ENCODE results near the gene RAD9A. TPM values are rescaled to one million over a fixed set of nuclear protein-coding genes. Genes with fewer than 3 reads are reported as not detected.

The RAD9A gene
- total and polyA plus RNA-seq, 9 of the 15 experiments (the other 6 are each of a cell fraction or from before 2014, with no cell fraction given): 1.4 to 41.2 (median 16.1) TPM

DNA sequence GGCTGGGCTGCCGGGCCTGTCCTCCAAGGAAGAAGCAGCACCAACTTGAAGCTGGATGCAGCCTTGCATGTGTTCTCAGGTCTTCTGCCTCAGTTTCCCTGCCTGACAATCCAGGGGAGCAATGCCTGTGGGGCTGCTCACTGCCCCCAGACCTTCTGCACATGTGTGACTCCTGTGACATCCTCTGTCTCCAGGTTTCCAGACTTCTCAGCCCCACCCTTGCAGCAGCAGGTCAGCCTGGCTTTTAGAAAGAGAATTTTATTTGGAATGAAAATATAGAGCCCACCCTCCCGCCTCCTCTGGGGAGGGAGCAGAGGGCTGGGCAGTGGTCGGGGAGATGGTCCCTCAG lies 46.0 kb downstream of the RAD9A start:
- H3K9me1 ChIP-seq (ENCODE audit: control insufficient read depth, insufficient read depth, low read length): peaks cover 4% of the 10 kb centered on the region
- H3K36me3 ChIP-seq (ENCODE audit: control insufficient read depth, insufficient read depth, low read length): peaks cover 85% of the 10 kb centered on the region; the same call in 2 of the 3 replicates
- ChIA-PET POLR2A (interaction anchor here (0.8 to 3.0 kb wide), 7 partner anchors 8 to 51 kb away, joined by 3 to 21 read pairs (median 3); partner anchors contain the start of gene RPS6KB2), CTCF (ENCODE audit: low intra/inter-chr PET ratio) (no interaction called here)
- H3K27ac ChIP-seq (ENCODE audit: extremely low read depth, low read depth, low read length): peak overlapping the region; percentile 86; the same call in 1 of the 3 replicates
- peak overlapping the region in 1 of 2 experiments; percentile 81; a peak in 2 of 4 replicates for H3K9ac ChIP-seq (ENCODE audit: insufficient read depth in 1 of 2, low read depth in 2 of 2, low read length in 2 of 2)
- no peak overlapping the region for H3K4me2 ChIP-seq (ENCODE audit: insufficient read depth, low read length)
- H4K20me1 ChIP-seq (replicated peaks; ENCODE audit: control insufficient read depth, insufficient read depth, low read length): no peaks in the 10 kb centered on the region
- ATAC-seq (no peak), FAIRE-seq (no peak), DNase-seq (ENCODE audit: extremely low read depth in 1 of 4, low spot score in 3 of 4) (no peak)
- 84% methylated on average over 3 of the region's 3 CpGs for WGBS (ENCODE audit: insufficient coverage, low coverage, missing lambda C conversion rate)
- no peaks in the 10 kb centered on the region for H3K9me3 ChIP-seq (replicated peaks; ENCODE audit: control insufficient read depth, insufficient read depth, low read depth, low read length)
- no peaks in the 10 kb centered on the region; the same call in 1 of the 3 replicates for H3K79me2 ChIP-seq (ENCODE audit: control insufficient read depth, insufficient read depth, low read length)
- peaks cover 16 to 94% of the 10 kb centered on the region in 2 experiments for H3K4me1 ChIP-seq (replicated peaks in 1 of 2; ENCODE audit: control insufficient read depth in 2 of 2, insufficient read depth in 2 of 2, low read length in 2 of 2)
- intact Hi-C loops (cut with micrococcal nuclease): no loop called here
- H3K4me3 ChIP-seq: no peak overlapping the region
- no peak overlapping the region for H2AFZ ChIP-seq (ENCODE audit: low read depth, low read length)
- H3K27me3 ChIP-seq (ENCODE audit: control insufficient read depth in 2 of 2, insufficient read depth in 2 of 2, low read length in 2 of 2): no peaks in the 10 kb centered on the region
- BruUV-seq (replicated peaks): no TSS peak
- TF ChIP-seq SRSF7 (optimal IDR thresholded peaks at IDR 0.05; ENCODE audit: low read depth, low read length) (no peak), BCOR (IDR thresholded peaks at IDR 0.05) (peak; percentile 28; the same call in 1 of the 2 replicates), POLR2A (conservative IDR thresholded peaks at IDR 0.05) (0 out of 2 replicates have a peak, but pooled peaks have one; percentile 42)
- in situ Hi-C loops (cut with MboI): no loop called here

DNA sequence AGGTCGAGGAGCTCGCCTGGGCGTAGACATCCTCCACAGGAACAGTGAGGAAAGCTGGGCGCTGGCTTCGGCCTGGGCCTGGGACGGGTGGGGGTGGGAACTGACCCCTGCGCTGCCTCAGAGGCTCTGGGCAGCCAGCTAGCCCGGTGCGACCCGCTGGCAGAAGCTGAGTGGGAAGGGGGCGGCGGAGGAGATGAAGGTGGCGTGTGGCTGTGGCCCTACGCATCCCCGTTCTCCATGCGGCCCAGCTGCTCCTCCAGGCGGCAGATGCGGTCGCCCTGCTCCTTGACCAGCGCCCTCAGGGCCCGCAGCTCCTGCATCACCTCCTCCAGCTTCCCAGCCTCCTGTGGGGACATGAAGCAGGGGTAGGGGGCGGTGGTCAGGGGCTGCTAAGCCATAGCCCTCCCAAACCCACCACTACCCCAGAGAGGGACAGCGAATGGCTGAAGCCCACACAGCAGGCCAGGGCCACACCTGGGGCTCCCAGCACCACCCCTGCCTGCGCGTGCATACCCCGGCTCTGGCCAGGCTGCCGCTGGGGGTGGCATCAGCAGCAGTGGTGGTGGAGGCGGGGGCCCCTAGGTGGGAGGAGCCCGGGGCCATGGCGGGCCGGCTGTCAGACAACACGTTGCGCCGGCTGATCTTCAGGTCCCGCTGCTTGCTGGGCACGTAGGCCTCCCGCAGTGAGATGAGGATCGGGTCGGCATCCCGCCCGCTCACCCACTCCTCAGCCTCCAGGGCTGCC lies 46.5 kb downstream of the RAD9A start:
- ChIA-PET CTCF (ENCODE audit: low intra/inter-chr PET ratio) (no interaction called here), POLR2A (interaction anchor here (0.7 to 3.0 kb wide), 10 partner anchors 9 to 104 kb away, joined by 3 to 21 read pairs (median 3); partner anchors contain the start of gene RPS6KB2)
- ATAC-seq (no peak), DNase-seq (ENCODE audit: extremely low read depth in 1 of 4, low spot score in 3 of 4) (peak in 2 of 4 experiments; percentile 38 to 39), FAIRE-seq (no peak)
- 76% methylated on average over 23 of the region's 41 CpGs for WGBS (ENCODE audit: insufficient coverage, low coverage, missing lambda C conversion rate)
- no peaks in the 10 kb centered on the region for H4K20me1 ChIP-seq (replicated peaks; ENCODE audit: control insufficient read depth, insufficient read depth, low read length)
- no peaks in the 10 kb centered on the region for H3K27me3 ChIP-seq (ENCODE audit: control insufficient read depth in 2 of 2, insufficient read depth in 2 of 2, low read length in 2 of 2)
- intact Hi-C loops (cut with micrococcal nuclease) (no loop called here), in situ Hi-C loops (cut with MboI) (no loop called here)
- H3K4me2 ChIP-seq (ENCODE audit: insufficient read depth, low read length): no peak overlapping the region
- no peaks in the 10 kb centered on the region for H3K9me3 ChIP-seq (replicated peaks; ENCODE audit: control insufficient read depth, insufficient read depth, low read depth, low read length)
- no peaks in the 10 kb centered on the region; the same call in 1 of the 3 replicates for H3K79me2 ChIP-seq (ENCODE audit: control insufficient read depth, insufficient read depth, low read length)
- peak overlapping the region; percentile 86; the same call in 1 of the 3 replicates for H3K27ac ChIP-seq (ENCODE audit: extremely low read depth, low read depth, low read length)
- BruUV-seq (replicated peaks): TSS peak; percentile 5
- peaks cover 16 to 93% of the 10 kb centered on the region in 2 experiments for H3K4me1 ChIP-seq (replicated peaks in 1 of 2; ENCODE audit: control insufficient read depth in 2 of 2, insufficient read depth in 2 of 2, low read length in 2 of 2)
- peaks cover 80% of the 10 kb centered on the region; the same call in 2 of the 3 replicates for H3K36me3 ChIP-seq (ENCODE audit: control insufficient read depth, insufficient read depth, low read length)
- no peak overlapping the region for H3K4me3 ChIP-seq
- H2AFZ ChIP-seq (ENCODE audit: low read depth, low read length): no peak overlapping the region
- peak overlapping the region in 1 of 2 experiments; percentile 81; a peak in 2 of 4 replicates for H3K9ac ChIP-seq (ENCODE audit: insufficient read depth in 1 of 2, low read depth in 2 of 2, low read length in 2 of 2)
- peaks cover 4% of the 10 kb centered on the region for H3K9me1 ChIP-seq (ENCODE audit: control insufficient read depth, insufficient read depth, low read length)
- peak; percentile 19 for TF ChIP-seq CCNT2 (IDR thresholded peaks at IDR 0.05; ENCODE audit: borderline replicate concordance, extremely low read depth, insufficient read length, low read depth, low read length)
- no peak for TF ChIP-seq ETV6 (IDR thresholded peaks at IDR 0.05; ENCODE audit: borderline replicate concordance in 1 of 2, low read depth in 2 of 2, low read length in 1 of 2)
- TF ChIP-seq ETV6 (CRISPR knock-in tag; IDR thresholded peaks at IDR 0.05; ENCODE audit: borderline replicate concordance): no peak
- TF ChIP-seq, protein P1, sequence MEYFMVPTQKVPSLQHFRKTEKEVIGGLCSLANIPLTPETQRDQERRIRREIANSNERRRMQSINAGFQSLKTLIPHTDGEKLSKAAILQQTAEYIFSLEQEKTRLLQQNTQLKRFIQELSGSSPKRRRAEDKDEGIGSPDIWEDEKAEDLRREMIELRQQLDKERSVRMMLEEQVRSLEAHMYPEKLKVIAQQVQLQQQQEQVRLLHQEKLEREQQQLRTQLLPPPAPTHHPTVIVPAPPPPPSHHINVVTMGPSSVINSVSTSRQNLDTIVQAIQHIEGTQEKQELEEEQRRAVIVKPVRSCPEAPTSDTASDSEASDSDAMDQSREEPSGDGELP (CRISPR knock-in tag; IDR thresholded peaks at IDR 0.05; ENCODE audit: borderline replicate concordance): peak; percentile 24; the same call in 1 of the 2 replicates
- no peak for TF ChIP-seq KLF13 (tag; IDR thresholded peaks at IDR 0.05; ENCODE audit: borderline replicate concordance, low read depth)
- no peak for TF ChIP-seq NFIX (CRISPR knock-in tag; IDR thresholded peaks at IDR 0.05; ENCODE audit: low read depth)
- TF ChIP-seq ZNF561 (CRISPR knock-in tag; conservative IDR thresholded peaks at IDR 0.05): no peak
- no peak for TF ChIP-seq MCM5 (IDR thresholded peaks at IDR 0.05; ENCODE audit: low read depth)
- peak; percentile 35; the same call in 1 of the 2 replicates for TF ChIP-seq ZFX (CRISPR knock-in tag; IDR thresholded peaks at IDR 0.05)
- TF ChIP-seq ZFP36 (IDR thresholded peaks at IDR 0.05; ENCODE audit: low read depth, low read length, partially characterized antibody): peak; percentile 17
- TF ChIP-seq GABPA (tag; conservative IDR thresholded peaks at IDR 0.05; ENCODE audit: low read depth): no peak
- TF ChIP-seq STAT5A (IDR thresholded peaks at IDR 0.05; ENCODE audit: borderline replicate concordance, low read length): no peak
